Activated naive CD8-positive, alpha-beta T cell treated with anti-CD3 and anti-CD28 coated beads, Interleukin-2, amount 10 ng/mL, durations not matched to agents 7 days and 5 days (primary cell): Measurements from ENCODE around the gene C11orf86. TPM values are rescaled to one million over a fixed set of nuclear protein-coding genes. Genes with fewer than 3 reads are reported as not detected.
"Not testable (repeated sequence)": the region's sequence is repeated elsewhere in the genome, so short reads cannot be mapped to it uniquely, and the experiment has no call there.

Experiments used
- ATAC-seq: fragments of 150-1000 bp; cut with Tn5 transposase; one replicate; pipeline ENCODE4 v1.10.0; 2021; ENCODE audit warnings: low read depth, moderate library complexity
- POLR2A ChIA-PET: fragments of 350-600 bp; sonication (Branson Sonifier 250); formaldehyde crosslinking; loops from one replicate; lab custom pipeline; 2021; ENCODE audit warnings: antibody characterized with exemption; lab: Charles Lee
- DNase-seq: peaks from one replicate; pipeline ENCODE4 v3.0.0; 2021
- H3K27ac Mint-ChIP-seq: one replicate; pipeline ENCODE4 v1.8.0; 2022; ENCODE audit warnings: mild to moderate bottlenecking, mixed read lengths
- H3K27me3 Mint-ChIP-seq: one replicate; pipeline ENCODE4 v1.8.0; 2022; ENCODE audit warnings: mild to moderate bottlenecking, moderate library complexity, mixed read lengths
- H3K36me3 Mint-ChIP-seq: one replicate; pipeline ENCODE4 v1.8.0; 2021; ENCODE audit warnings: mild to moderate bottlenecking, mixed read lengths
- H3K4me1 Mint-ChIP-seq: one replicate; pipeline ENCODE4 v1.8.0; 2021; ENCODE audit warnings: mixed read lengths
- H3K4me3 Mint-ChIP-seq: one replicate; pipeline ENCODE4 v1.8.0; 2022; ENCODE audit warnings: mild to moderate bottlenecking, moderate library complexity, mixed read lengths
- H3K9me3 Mint-ChIP-seq: one replicate; pipeline ENCODE4 v1.8.0; 2021; ENCODE audit warnings: mixed read lengths
- total RNA-seq, 2 experiments: library from RNA; stranded (reverse); gene quantifications; one replicate each; pipeline ENCODE4 v1.2.3, GENCODE V29; 2021

The C11orf86 gene
- total RNA-seq, 2 experiments from 2014 or later = not detected

GRCh38 chr11:66956689-66957290, 18.3 kb upstream of the C11orf86 start:
- Mint-ChIP-seq H3K4me1 (peaks cover 16% of the 10 kb centered on the region), H3K27ac (peak overlapping the region; percentile 56), H3K9me3 (no peaks in the 10 kb centered on the region), H3K4me3 (peak overlapping the region; percentile 71), H3K27me3 (peaks cover 6% of the 10 kb centered on the region), H3K36me3 (no peaks in the 10 kb centered on the region)
- DNase-seq (no peak), ATAC-seq (no peak)
- POLR2A ChIA-PET = interaction anchor here (1.0 to 2.5 kb wide), 2 partner anchors 14 to 114 kb away, joined by 3 to 11 read pairs; partner anchors contain the start of gene RCE1

- POLR2A ChIA-PET = interaction anchor here (0.7 to 2.5 kb wide), 4 partner anchors 15 to 478 kb away, joined by 3 to 11 read pairs (median 4); partner anchors contain the start of genes DPP3 and RCE1
- ATAC-seq (peak; percentile 45), DNase-seq (no peak)
- no peaks in the 10 kb centered on the region for H3K9me3 Mint-ChIP-seq
- H3K4me3 Mint-ChIP-seq = peak overlapping the region; percentile 90
- peaks cover 12% of the 10 kb centered on the region for H3K27me3 Mint-ChIP-seq
- no peaks in the 10 kb centered on the region for H3K36me3 Mint-ChIP-seq
- peaks cover 16% of the 10 kb centered on the region for H3K4me1 Mint-ChIP-seq
- H3K27ac Mint-ChIP-seq = peak overlapping the region; percentile 76
Observed at GRCh38 chr11:66957971-66958231, 17.2 kb upstream of the C11orf86 start.

- Mint-ChIP-seq H3K36me3 (no peaks in the 10 kb centered on the region), H3K4me1 (peaks cover 16% of the 10 kb centered on the region), H3K27me3 (peaks cover 12% of the 10 kb centered on the region), H3K4me3 (peak within 1 kb of the TSS; percentile 90), H3K27ac (peak within 1 kb of the TSS; percentile 76), H3K9me3 (no peaks in the 10 kb centered on the region)
- POLR2A ChIA-PET = interaction anchor here (0.6 to 2.5 kb wide), 4 partner anchors 15 to 478 kb away, joined by 3 to 11 read pairs (median 4); partner anchors contain the start of genes DPP3, KDM2A and RCE1
- ATAC-seq (peak; percentile 97), DNase-seq (peak; percentile 96)
Observed at GRCh38 chr11:66958232-66958955, 16.7 kb upstream of the C11orf86 start, which contains the start of gene PC. PC (minus strand) TSS chr11:66958383; CDS start chr11:66872159, 86,224 bp downstream.

DNA sequence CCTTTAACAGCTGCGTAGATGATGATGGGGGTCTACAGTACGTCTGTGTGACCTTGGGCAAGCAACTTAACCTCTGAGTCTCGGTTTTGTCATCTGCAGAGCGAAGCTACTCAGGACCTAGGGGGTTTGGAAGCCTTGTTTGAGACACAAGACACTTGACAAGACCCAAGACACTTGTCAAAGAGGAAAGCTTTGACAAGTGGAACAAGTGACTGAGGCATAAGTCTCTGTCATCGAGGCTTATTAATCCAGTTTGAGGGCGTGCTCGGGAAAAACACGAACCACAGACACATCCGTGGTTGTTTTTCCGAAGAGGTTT, 16.2 kb upstream of the C11orf86 start:
- ATAC-seq = no peak

GRCh38 chr11:66961691-66962213, 13.4 kb upstream of the C11orf86 start:
- Mint-ChIP-seq H3K27me3 (peaks cover 14% of the 10 kb centered on the region), H3K4me1 (peaks cover 18% of the 10 kb centered on the region)
- DNase-seq, H3K9me3 Mint-ChIP-seq, H3K27ac Mint-ChIP-seq, H3K4me3 Mint-ChIP-seq, POLR2A ChIA-PET, ATAC-seq, H3K36me3 Mint-ChIP-seq: not testable (repeated sequence)

More for the DNA sequence above, 16.2 kb upstream of the C11orf86 start:
- Mint-ChIP-seq H3K4me3 (peak overlapping the region; percentile 90), H3K27me3 (peaks cover 12% of the 10 kb centered on the region), H3K36me3 (no peaks in the 10 kb centered on the region), H3K4me1 (peaks cover 16% of the 10 kb centered on the region), H3K27ac (peak overlapping the region; percentile 76), H3K9me3 (no peaks in the 10 kb centered on the region)
- POLR2A ChIA-PET = interaction anchor here (1.5 to 2.5 kb wide), 2 partner anchors 116 to 479 kb away, joined by 4 to 11 read pairs; partner anchors contain the start of genes DPP3 and RCE1
- DNase-seq = no peak

- Mint-ChIP-seq H3K4me3 (no peak overlapping the region), H3K27ac (no peak overlapping the region), H3K9me3 (no peaks in the 10 kb centered on the region), H3K36me3 (no peaks in the 10 kb centered on the region), H3K4me1 (peaks cover 15% of the 10 kb centered on the region), H3K27me3 (peaks cover 14% of the 10 kb centered on the region)
- DNase-seq = no peak
- ATAC-seq = no peak
- POLR2A ChIA-PET = no interaction called here
Observed at GRCh38 chr11:66962247-66962646, 12.9 kb upstream of the C11orf86 start.

DNA sequence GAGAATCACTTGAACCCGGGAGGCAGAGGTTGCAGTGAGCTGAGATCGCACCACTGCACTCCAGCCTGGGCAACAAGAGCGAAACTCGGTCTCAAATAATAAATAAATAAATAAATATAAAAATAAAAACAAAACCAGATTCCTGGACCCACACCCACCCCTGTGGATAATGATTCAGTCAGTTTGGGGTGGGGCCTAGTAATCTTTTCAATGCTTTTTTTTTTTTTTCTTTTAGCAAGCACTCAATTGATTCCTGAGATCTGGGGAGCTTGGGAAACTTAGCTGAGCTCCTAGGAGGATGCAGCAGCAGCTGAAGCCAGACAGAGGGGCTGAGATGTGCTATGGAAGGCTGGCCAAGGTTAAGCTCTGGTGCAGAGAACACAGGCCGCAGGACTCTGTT, 12.3 kb upstream of the C11orf86 start:
- H3K4me3 Mint-ChIP-seq = no peak overlapping the region
- POLR2A ChIA-PET = no interaction called here

GRCh38 chr11:66964495-66964894, 10.6 kb upstream of the C11orf86 start:
- Mint-ChIP-seq H3K4me3 (no peak overlapping the region), H3K36me3 (peaks cover 2% of the 10 kb centered on the region), H3K9me3 (no peaks in the 10 kb centered on the region), H3K4me1 (peaks cover 10% of the 10 kb centered on the region), H3K27ac (no peak overlapping the region), H3K27me3 (peaks cover 11% of the 10 kb centered on the region)
- POLR2A ChIA-PET = no interaction called here
- DNase-seq = no peak
- no peak for ATAC-seq

More for the DNA sequence above, 12.3 kb upstream of the C11orf86 start:
- Mint-ChIP-seq H3K36me3 (peaks cover 2% of the 10 kb centered on the region), H3K4me1 (peaks cover 12% of the 10 kb centered on the region), H3K27me3 (peaks cover 14% of the 10 kb centered on the region), H3K27ac (no peak overlapping the region), H3K9me3 (no peaks in the 10 kb centered on the region)
- DNase-seq (no peak), ATAC-seq (no peak)

- POLR2A ChIA-PET = no interaction called here
- no peak for DNase-seq
- Mint-ChIP-seq H3K27ac (no peak overlapping the region), H3K4me1 (peaks cover 14% of the 10 kb centered on the region), H3K36me3 (peaks cover 2% of the 10 kb centered on the region), H3K27me3 (peaks cover 11% of the 10 kb centered on the region), H3K4me3 (no peak overlapping the region), H3K9me3 (no peaks in the 10 kb centered on the region)
- no peak for ATAC-seq
Observed at GRCh38 chr11:66966351-66966750, 8.8 kb upstream of the C11orf86 start.

DNA sequence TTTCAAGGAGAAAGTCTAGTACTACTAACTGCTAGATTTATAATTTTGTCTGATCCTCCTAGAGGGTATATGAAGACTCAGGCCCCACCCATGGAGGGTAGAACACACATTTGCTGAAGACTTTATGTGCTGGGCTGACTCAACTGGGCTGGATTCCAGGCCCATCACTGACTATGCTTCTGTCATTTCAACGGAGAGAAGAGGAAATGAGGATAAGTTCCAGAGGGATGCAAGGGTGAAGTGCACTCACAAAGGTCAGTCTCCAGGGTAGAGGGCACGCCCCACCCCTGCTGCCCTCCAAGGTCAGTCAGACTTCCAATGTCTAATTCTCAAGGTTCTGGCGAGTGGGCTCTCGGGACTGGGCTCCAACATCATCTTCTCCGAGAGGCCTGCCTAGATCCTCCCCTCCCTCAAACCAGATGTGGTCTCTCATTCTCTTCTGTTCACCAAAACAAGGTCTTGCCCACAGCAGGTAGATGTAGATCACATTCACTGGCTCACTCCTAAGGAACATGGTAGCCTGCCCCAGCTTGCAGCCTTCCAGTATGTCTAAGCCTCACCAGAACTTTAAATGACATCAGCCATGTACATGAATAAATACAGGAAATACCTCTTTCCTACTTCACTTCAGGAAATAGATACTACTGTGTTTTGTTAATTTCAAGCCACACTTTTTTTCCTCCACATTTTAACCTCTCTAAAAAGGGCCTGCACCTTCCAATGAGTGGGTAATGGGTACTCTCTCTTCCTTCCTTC, 7.3 kb upstream of the C11orf86 start:
- H3K27ac Mint-ChIP-seq = peak overlapping the region; percentile 47
- DNase-seq = no peak

DNA sequence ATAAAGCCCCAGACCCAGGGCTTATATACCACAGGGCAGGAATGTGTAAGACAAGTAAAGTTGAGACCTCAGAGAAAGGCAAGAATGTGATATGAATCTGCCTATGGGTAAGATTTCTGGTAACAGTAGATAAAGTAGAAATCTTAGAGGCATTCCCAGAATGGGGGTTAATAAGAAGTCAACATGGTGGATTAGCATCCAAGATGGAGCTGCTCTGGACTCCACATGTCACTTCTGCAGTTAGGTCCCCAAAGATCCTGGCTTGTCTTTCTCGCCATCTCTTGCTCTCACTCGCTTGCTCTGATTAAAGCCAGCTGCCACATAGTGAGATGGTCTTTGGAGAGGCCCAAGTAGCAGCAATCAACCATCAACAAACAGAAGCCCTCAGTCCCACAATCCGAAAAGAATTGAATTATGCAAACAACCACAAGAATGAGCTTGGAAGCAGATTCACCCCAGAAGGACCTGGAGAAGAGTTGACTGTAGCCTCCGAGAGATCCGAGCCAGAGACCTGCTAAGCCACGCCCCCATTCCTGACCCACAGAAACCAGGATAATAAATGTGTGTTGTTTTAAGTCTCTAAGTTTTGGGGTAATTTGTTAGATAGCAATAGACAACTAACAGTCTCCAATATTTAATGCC, 5.4 kb upstream of the C11orf86 start:
- H3K4me3 Mint-ChIP-seq = no peak overlapping the region
- ATAC-seq (no peak), DNase-seq (no peak)
- no peaks in the 10 kb centered on the region for H3K9me3 Mint-ChIP-seq
- H3K36me3 Mint-ChIP-seq = peaks cover 2% of the 10 kb centered on the region
- POLR2A ChIA-PET = no interaction called here
- peaks cover 12% of the 10 kb centered on the region for H3K4me1 Mint-ChIP-seq
- no peak overlapping the region for H3K27ac Mint-ChIP-seq
- peaks cover 5% of the 10 kb centered on the region for H3K27me3 Mint-ChIP-seq

More for the DNA sequence above, 7.3 kb upstream of the C11orf86 start:
- POLR2A ChIA-PET = no interaction called here
- Mint-ChIP-seq H3K9me3 (no peaks in the 10 kb centered on the region), H3K36me3 (peaks cover 2% of the 10 kb centered on the region), H3K27me3 (peaks cover 2% of the 10 kb centered on the region), H3K4me3 (no peak overlapping the region), H3K4me1 (peaks cover 14% of the 10 kb centered on the region)
- peak; percentile 36 for ATAC-seq

DNA sequence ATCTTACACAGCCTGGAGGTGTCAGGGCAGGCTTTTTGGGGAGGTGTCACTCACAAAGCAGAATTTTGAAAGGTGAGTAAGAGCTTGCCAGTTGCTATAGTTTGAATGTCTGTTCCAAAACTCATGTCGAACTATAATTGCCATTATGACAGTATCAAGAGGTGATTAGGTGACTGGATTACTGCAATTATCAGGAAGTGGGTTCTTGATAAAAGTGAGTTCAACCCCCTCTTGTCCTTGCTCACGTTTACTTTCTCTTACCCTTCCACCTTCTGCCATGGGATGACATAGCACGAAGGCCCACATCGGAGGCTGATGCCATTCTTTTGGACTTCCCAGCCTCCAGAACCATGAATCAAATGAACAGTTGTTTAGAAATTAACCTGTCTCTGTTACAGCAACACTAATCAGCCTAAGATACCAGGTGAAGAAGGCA, 4.7 kb upstream of the C11orf86 start:
- Mint-ChIP-seq H3K27me3 (peaks cover 5% of the 10 kb centered on the region), H3K36me3 (peaks cover 2% of the 10 kb centered on the region), H3K4me3 (no peak overlapping the region), H3K9me3 (no peaks in the 10 kb centered on the region), H3K27ac (no peak overlapping the region), H3K4me1 (peaks cover 12% of the 10 kb centered on the region)
- DNase-seq (no peak), ATAC-seq (no peak)
- POLR2A ChIA-PET = no interaction called here
